Mesenchymal stem cell (in vitro differentiated cells and primary cell): ENCODE measurements around the gene CD79A.
A peak's percentile ranks its signal among the peaks of the same experiment; 100 is the strongest.

Experiments
- DNase-seq: peaks from one replicate; pipeline ENCODE4 v3.0.0-alpha.2; 2013
- H2AFZ ChIP-seq: one replicate; pipeline ENCODE4 v1.6.1; 2013; ENCODE audit warnings: low read depth, mild to moderate bottlenecking, control low read depth, inconsistent platforms, low read length, moderate library complexity
- H2AK5ac ChIP-seq: 2 replicates; pipeline ENCODE4 v1.6.1; 2013; ENCODE audit warnings: low read length, moderate library complexity, mild to moderate bottlenecking, inconsistent platforms; ENCODE audit not compliant: severe bottlenecking
- H2BK120ac ChIP-seq: one replicate; pipeline ENCODE4 v1.6.1; 2013; ENCODE audit warnings: low read depth, mild to moderate bottlenecking, inconsistent platforms, low read length, moderate library complexity
- H2BK12ac ChIP-seq, 2 experiments: one replicate each; pipeline ENCODE4 v1.6.1; 2013; ENCODE audit warnings: inconsistent platforms in 2 of 2, low read length in 2 of 2, mild to moderate bottlenecking in 2 of 2, moderate library complexity in 2 of 2, control low read depth in 1 of 2
- H2BK15ac ChIP-seq: one replicate; pipeline ENCODE4 v1.6.1; 2013; ENCODE audit warnings: mild to moderate bottlenecking, low read depth, inconsistent platforms; ENCODE audit not compliant: poor library complexity, severe bottlenecking
- H2BK5ac ChIP-seq: 2 replicates; pipeline ENCODE4 v1.6.1; 2013; ENCODE audit warnings: low read depth, mild to moderate bottlenecking, low read length, control low read depth, inconsistent platforms; ENCODE audit not compliant: poor library complexity, severe bottlenecking
- H3K14ac ChIP-seq, 2 experiments: one replicate each; pipeline ENCODE4 v1.6.1; 2013; ENCODE audit warnings: inconsistent platforms in 2 of 2, low read length in 2 of 2, control low read depth in 1 of 2, mild to moderate bottlenecking in 1 of 2, moderate library complexity in 1 of 2
- H3K18ac ChIP-seq, 2 experiments: one replicate each; pipeline ENCODE4 v1.6.1; 2013; ENCODE audit warnings: inconsistent platforms in 2 of 2, low read length in 2 of 2, control low read depth in 1 of 2, low read depth in 1 of 2, mild to moderate bottlenecking in 1 of 2
- H3K23ac ChIP-seq, 2 experiments: one replicate each; pipeline ENCODE4 v1.6.1; 2013; ENCODE audit warnings: inconsistent platforms in 2 of 2, low read length in 2 of 2, mild to moderate bottlenecking in 2 of 2, moderate library complexity in 2 of 2, control low read depth in 1 of 2
- H3K27ac ChIP-seq: 2 replicates; pipeline ENCODE4 v1.5.1; 2013; ENCODE audit warnings: mild to moderate bottlenecking, moderate library complexity, low read length, control low read depth, inconsistent platforms; ENCODE audit not compliant: poor library complexity, severe bottlenecking
- H3K27me3 ChIP-seq, 2 experiments: 2 replicates each; pipeline versions ENCODE4 v1.6.1 to v1.7.0; 2013; ENCODE audit warnings: low read length in 2 of 2, mild to moderate bottlenecking in 2 of 2, moderate library complexity in 2 of 2, control low read depth in 1 of 2, inconsistent platforms in 1 of 2; ENCODE audit not compliant: control insufficient read depth in 1 of 2, insufficient read depth in 1 of 2
- H3K36me3 ChIP-seq, 2 experiments: 2 replicates each; pipeline versions ENCODE4 v1.6.1 to v1.7.0; 2013; ENCODE audit warnings: low read length in 2 of 2, control low read depth in 1 of 2, inconsistent platforms in 1 of 2, low read depth in 1 of 2, mild to moderate bottlenecking in 1 of 2; ENCODE audit not compliant: insufficient read depth in 2 of 2, control insufficient read depth in 1 of 2
- H3K4ac ChIP-seq, 2 experiments: one replicate each; pipeline ENCODE4 v1.6.1; 2013; ENCODE audit warnings: inconsistent platforms in 2 of 2, low read length in 2 of 2, mild to moderate bottlenecking in 2 of 2, moderate library complexity in 2 of 2, control low read depth in 1 of 2, low read depth in 1 of 2
- H3K4me1 ChIP-seq: 2 replicates; pipeline ENCODE4 v1.6.1; 2013; ENCODE audit warnings: low read depth, low read length, control low read depth; ENCODE audit not compliant: control insufficient read depth, insufficient read depth
- H3K4me2 ChIP-seq: 2 replicates; pipeline ENCODE4 v1.6.1; 2013; ENCODE audit warnings: low read length, mild to moderate bottlenecking, inconsistent platforms; ENCODE audit not compliant: poor library complexity, severe bottlenecking
- H3K4me3 ChIP-seq, 2 experiments: 2 replicates each; pipeline versions ENCODE4 v1.5.1 to v1.7.0; 2013; ENCODE audit warnings: low read length in 2 of 2, mild to moderate bottlenecking in 2 of 2, control low read depth in 1 of 2, low read depth in 1 of 2; ENCODE audit not compliant: insufficient read depth in 1 of 2
- H3K79me1 ChIP-seq: replicated peaks from 2 replicates; pipeline ENCODE4 v1.6.1; 2013; ENCODE audit warnings: mild to moderate bottlenecking, control low read depth, low read length, inconsistent platforms; ENCODE audit not compliant: poor library complexity, severe bottlenecking
- H3K9ac ChIP-seq: 2 replicates; pipeline ENCODE4 v1.7.0; 2013; ENCODE audit warnings: mild to moderate bottlenecking, low read length, moderate library complexity
- H3K9me3 ChIP-seq: 2 replicates; pipeline ENCODE4 v1.7.0; 2013; ENCODE audit warnings: mild to moderate bottlenecking, low read length; ENCODE audit not compliant: control insufficient read depth
- H4K8ac ChIP-seq: one replicate; pipeline ENCODE4 v1.6.1; 2013; ENCODE audit warnings: inconsistent platforms, mild to moderate bottlenecking, low read length, moderate library complexity
- H4K91ac ChIP-seq: one replicate; pipeline ENCODE4 v1.6.1; 2013; ENCODE audit warnings: mild to moderate bottlenecking, low read length, inconsistent platforms
- WGBS: methylation state at CpG from one replicate; pipeline ENCODE4 v1.1.7; 2013; ENCODE audit warnings: mixed read lengths; 5-methylcytosine and 5-hydroxymethylcytosine counted together

CD79A gene

GRCh38 chr19:41910992-41911888 is 34.2 kb downstream of the CD79A start:
- H3K18ac ChIP-seq: no peak overlapping the region

DNA sequence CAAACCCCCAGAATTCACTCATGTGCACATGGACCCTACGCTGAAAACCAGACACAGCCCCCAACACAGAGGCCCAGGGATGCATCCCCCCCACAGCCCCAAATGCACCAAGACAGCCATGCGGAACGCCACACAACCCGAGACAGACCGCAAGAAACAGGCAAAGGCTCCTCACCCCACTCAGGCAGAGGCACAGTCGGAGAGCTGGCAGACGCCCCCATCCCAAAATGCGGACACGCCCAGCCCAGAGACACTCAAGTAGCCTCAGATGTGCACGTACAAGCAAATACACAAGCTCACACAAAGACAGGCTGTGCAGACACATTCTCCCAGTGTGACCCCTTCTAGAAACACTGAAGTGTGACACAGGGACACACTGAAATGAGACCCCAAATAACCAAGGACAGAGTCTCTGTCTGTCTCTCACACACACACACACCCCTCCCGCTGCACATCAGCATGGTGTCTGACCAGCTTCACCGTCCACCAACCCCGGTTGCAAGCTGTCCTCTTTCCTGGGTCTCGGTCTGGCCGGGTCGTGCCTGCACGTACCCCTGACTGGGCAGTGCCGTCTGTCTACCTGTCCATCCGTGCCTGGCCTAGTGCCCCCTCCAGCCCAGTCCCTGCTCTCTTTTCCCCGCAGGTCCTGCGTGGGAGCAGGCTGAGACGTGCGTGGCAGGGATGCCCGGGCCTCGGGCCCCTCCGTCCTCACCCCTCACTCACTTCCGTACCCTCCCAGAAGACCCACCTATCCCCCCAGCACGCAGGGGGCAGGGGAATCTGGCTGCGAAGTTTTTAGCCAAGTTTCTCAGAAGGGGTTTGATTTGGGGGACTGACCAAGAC is 35.0 kb downstream of the CD79A start:
- no peak overlapping the region for H3K14ac ChIP-seq
- peak overlapping the region; percentile 78 for H4K91ac ChIP-seq
- no peak overlapping the region for H3K9ac ChIP-seq
- H3K4me1 ChIP-seq: peaks cover 23% of the 10 kb centered on the region
- no peak overlapping the region for H3K18ac ChIP-seq
- no peak overlapping the region for H3K4me3 ChIP-seq
- no peak overlapping the region for H3K27ac ChIP-seq
- DNase-seq: no peak
- no peak overlapping the region for H2BK5ac ChIP-seq
- H3K27me3 ChIP-seq: peaks cover 64 to 71% of the 10 kb centered on the region in 2 experiments
- H3K9me3 ChIP-seq: no peaks in the 10 kb centered on the region
- no peak overlapping the region for H2AFZ ChIP-seq
- peak overlapping the region in 1 of 2 experiments; percentile 79 for H3K23ac ChIP-seq
- H2AK5ac ChIP-seq: no peak overlapping the region
- H2BK12ac ChIP-seq: peak overlapping the region in 1 of 2 experiments; percentile 15
- no peak overlapping the region for H3K4ac ChIP-seq
- no peak overlapping the region for H3K4me2 ChIP-seq
- H2BK120ac ChIP-seq: no peak overlapping the region
- peaks cover under 1 to 17% of the 10 kb centered on the region in 2 experiments for H3K36me3 ChIP-seq
- no peak overlapping the region for H2BK15ac ChIP-seq
- H3K79me1 ChIP-seq: no peaks in the 10 kb centered on the region
- WGBS: 25% methylated on average over 24 of the region's 29 CpGs
- H4K8ac ChIP-seq: no peak overlapping the region

More at GRCh38 chr19:41910992-41911888, 34.2 kb downstream of the CD79A start:
- Histone ChIP-seq H2AFZ (no peak overlapping the region), H3K23ac (no peak overlapping the region), H3K14ac (no peak overlapping the region), H2BK12ac (no peak overlapping the region), H3K79me1 (no peaks in the 10 kb centered on the region), H2BK5ac (no peak overlapping the region), H2AK5ac (no peak overlapping the region), H3K4me1 (peaks cover 23% of the 10 kb centered on the region), H2BK120ac (no peak overlapping the region), H3K4me2 (no peak overlapping the region), H3K9ac (no peak overlapping the region), H2BK15ac (no peak overlapping the region), H4K91ac (no peak overlapping the region), H3K36me3 (peaks cover 9 to 26% of the 10 kb centered on the region in 2 experiments), H3K4ac (no peak overlapping the region), H3K9me3 (no peaks in the 10 kb centered on the region), H3K27me3 (peaks cover 55 to 62% of the 10 kb centered on the region in 2 experiments), H3K27ac (no peak overlapping the region), H3K4me3 (no peak overlapping the region), H4K8ac (no peak overlapping the region)
- no peak for DNase-seq
- 79% methylated on average over 13 of the region's 13 CpGs for WGBS

GRCh38 chr19:41912899-41913537 is 35.9 kb downstream of the CD79A start:
- H3K4ac ChIP-seq: no peak overlapping the region
- no peak for DNase-seq
- H4K8ac ChIP-seq: no peak overlapping the region
- no peak overlapping the region for H3K18ac ChIP-seq
- no peak overlapping the region for H4K91ac ChIP-seq
- 1% methylated on average over 35 of the region's 51 CpGs for WGBS
- H3K4me2 ChIP-seq: no peak overlapping the region
- no peak overlapping the region for H2BK12ac ChIP-seq
- no peak overlapping the region for H3K14ac ChIP-seq
- H2AK5ac ChIP-seq: no peak overlapping the region
- peaks cover 70 to 78% of the 10 kb centered on the region in 2 experiments for H3K27me3 ChIP-seq
- peaks cover 23% of the 10 kb centered on the region for H3K4me1 ChIP-seq
- H3K27ac ChIP-seq: no peak overlapping the region
- no peak overlapping the region for H2BK5ac ChIP-seq
- H3K4me3 ChIP-seq: no peak overlapping the region
- H3K23ac ChIP-seq: peak overlapping the region in 1 of 2 experiments; percentile 42
- no peak overlapping the region for H2BK120ac ChIP-seq
- no peak overlapping the region for H3K9ac ChIP-seq
- peaks cover 0 to 10% of the 10 kb centered on the region in 2 experiments for H3K36me3 ChIP-seq
- H2AFZ ChIP-seq: no peak overlapping the region
- peak overlapping the region; percentile 62 for H2BK15ac ChIP-seq
- H3K79me1 ChIP-seq: no peaks in the 10 kb centered on the region
- no peaks in the 10 kb centered on the region for H3K9me3 ChIP-seq
